ENCODE results near the gene EIF2B2.
"Not testable (repeated sequence)": the region's sequence is repeated elsewhere in the genome, so short reads cannot be mapped to it uniquely, and the experiment has no call there.

The EIF2B2 gene

DNA sequence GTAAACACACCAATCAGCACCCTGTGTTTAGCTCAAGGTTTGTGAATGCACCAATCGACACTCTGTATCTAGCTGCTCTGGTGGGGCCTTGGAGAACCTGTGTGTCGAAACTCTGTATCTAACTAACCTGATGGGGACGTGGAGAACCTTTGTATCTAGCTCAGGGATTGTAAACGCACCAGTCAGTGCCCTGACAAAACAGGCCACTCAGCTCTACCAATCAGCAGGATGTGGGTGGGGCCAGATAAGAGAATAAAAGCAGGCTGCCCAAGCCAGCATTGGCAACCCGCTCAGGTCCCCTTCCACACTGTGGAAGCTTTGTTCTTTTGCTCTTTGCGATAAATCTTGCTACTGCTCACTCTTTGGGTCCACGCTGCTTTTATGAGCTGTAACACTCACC, 6.9 kb upstream of the EIF2B2 start:
- DNase-seq: not testable (repeated sequence)

DNA sequence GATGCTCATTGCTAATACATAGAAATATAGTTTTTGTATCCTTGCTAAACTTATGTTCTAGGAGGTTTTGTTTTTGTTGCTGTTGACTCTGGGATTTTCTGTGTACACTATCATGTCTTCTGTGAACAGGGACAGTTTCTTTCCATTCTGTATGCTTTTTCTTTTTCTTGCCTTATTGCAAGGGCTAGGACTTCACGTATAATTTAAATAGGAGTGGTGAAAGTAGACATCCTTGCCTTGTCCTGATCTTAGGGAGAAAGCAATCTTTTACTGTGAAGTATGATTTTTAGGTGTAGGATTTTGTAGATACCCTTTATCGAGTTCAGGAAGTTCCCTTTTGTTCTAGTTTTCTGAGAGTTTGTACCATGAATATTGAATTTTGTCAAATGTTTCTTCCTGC, 1.5 kb upstream of the EIF2B2 start:
- DNase-seq: no peak

DNA sequence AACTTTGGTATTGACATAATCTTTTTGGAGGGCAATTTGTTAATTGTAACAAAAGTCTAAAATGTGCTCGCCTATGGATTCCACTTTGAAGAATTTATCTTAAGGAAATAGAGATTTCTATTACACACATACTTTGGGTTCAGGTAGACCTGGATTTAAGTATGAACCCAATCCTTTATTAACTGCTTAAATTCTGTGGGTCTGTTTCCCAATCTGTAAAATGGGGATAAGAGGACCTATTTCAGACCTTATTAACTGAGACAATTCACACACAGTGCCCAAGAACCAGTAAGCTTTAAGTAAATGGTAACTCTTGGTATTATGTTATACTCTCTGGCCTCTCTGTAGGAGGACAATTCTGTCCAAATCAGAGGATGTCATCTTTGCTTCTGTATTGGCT, 822 bp upstream of the EIF2B2 start:
- no peak for DNase-seq

DNA sequence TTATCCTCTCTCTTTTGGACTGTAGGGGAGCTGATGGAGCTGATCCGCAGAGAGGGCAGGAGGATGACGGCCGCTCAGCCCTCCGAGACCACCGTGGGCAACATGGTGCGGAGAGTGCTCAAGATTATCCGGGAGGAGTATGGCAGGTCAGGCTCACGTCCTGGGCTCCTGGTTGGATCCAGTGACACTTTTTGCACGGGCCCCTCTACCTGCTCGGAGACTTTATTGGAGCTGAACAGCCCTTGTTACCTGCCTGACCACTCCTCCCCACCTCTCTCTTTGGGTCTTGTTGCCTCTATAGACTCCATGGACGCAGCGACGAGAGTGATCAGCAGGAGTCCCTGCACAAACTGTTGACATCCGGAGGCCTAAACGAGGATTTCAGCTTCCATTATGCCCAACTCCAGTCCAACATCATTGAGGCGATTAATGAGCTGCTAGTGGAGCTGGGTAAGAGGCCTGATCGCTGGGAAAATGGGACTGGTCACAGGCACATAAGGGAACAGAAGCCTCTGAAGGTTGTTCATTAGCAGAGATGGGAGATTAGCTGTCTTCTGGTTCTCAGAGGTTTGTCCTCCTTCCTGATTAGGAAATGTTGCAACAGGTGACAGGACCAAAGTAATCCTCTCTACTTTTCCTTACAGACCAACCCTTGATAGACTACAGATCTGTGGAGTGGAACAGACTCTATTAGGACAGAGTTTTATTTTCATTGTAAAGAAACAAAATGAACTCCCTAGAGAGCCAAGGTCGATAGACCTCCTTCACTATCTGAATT, 718 bp downstream of the EIF2B2 start:
- DNase-seq: no peak

DNA sequence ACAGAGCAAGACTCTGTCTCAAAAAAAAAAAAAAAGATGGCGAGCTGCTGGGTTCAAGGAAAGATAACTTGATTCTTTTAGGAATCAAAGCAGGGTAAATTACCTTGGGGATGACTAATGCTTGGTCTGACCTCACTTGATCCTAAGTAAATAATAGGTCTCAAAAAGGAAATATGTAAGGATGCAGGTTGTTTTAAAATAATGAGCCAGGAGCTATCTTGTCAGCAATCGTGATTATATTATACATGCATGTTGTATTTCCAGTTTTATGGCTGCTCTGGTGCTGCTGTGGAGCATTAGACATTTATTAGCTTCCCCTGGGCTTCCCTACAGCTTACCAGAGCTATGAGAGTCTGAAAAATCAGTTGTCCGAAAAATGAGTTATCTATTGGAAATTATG, 2.6 kb downstream of the EIF2B2 start:
- DNase-seq: no peak

DNA sequence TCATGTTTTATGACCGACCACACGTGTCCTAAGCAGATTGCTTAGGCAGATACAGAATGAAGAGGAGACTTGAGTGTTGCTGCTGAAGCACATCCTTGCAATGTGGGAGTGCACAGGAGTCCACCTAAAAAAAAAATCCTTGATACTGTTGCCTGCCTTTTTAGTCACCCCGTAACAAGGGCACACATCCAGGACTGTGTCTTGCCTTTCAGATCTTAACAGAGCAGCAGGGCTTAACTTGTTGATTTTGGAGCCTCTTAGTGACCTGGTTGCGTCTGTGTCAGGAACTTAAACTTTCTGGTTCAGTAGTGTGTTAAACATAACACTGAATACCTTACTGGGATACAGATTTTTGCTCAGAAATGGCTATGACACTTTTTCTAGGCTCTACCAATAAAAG, 6.5 kb downstream of the EIF2B2 start:
- DNase-seq: no peak

DNA sequence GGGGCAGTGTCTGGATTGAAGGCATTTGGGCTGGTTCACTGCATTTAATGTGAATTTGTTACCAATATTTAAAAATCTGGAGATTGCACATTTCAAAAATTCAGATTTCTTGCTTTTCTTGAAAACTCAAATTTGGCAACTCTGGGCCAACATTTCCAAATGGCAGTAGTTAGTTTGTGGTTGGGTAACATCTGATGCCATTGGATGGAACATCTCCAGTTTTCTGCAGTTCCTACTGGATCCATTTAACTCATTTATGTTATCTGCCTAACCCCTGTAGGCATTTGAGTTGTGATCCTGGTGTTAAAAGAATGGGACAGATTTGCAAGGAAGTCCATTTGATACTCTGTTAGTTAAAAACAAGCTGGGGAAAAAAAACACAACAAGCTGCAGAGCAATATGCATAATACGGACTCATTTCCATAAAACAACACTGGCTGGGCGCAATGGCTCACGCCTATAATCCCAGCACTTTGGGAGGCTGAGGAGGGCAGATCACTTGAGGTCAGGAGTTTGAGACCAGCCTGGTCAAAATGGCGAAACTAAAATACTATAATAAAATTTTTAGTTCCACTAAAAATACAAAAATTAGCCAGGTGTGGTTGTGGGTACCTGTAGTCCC, 7.9 kb downstream of the EIF2B2 start:
- no peak for DNase-seq

DNA sequence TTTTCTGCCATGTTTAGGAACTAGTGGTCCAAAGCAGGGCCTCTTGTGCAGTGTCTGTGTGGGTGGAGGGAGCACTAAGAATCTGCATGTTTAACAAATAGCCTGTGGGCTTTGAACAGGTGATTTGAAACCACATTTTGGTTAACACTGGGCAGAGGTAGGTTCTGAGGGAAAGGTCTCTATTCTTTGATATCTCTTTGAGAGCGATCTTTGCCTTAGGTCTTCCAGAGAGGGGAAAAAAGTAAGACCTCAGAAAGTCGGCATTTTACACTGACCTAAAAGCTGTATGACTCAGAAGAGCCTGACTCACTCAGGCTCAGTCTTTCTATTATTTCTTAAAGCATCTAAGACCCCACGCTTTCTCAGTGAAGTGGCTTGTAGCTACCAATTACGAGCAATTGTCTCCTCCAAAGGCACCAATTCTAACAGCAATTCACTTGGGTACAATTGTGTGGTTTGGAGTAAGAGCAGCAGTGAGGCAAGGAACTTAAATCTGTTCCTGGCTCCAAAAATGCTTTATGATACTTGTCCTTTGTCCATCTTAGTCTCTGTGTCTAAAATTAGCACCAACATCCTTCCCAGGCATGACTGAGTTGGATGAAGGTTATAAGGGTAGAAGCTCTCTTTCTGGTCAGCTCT, 8.8 kb downstream of the EIF2B2 start:
- DNase-seq: peak; percentile 25

DNA sequence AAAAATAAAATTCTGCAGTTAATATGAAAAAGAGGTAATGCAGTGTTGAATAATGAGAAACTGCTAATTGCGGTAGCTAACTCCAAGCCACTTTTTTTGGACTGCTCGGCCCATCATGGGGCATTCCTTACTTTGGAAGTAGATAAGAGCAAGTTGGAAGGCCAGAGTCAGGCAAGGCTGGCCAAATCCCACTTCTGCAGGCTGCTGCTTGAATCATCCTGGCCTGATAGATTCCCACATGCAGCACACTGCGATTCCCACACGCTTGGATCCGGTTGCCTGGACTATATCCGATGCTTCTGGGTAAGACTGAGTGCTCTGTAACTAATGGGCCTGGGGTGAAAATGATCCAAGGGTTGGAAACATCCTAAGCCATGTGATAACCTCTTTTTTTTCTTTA, 10.6 kb downstream of the EIF2B2 start:
- DNase-seq: no peak

DNA sequence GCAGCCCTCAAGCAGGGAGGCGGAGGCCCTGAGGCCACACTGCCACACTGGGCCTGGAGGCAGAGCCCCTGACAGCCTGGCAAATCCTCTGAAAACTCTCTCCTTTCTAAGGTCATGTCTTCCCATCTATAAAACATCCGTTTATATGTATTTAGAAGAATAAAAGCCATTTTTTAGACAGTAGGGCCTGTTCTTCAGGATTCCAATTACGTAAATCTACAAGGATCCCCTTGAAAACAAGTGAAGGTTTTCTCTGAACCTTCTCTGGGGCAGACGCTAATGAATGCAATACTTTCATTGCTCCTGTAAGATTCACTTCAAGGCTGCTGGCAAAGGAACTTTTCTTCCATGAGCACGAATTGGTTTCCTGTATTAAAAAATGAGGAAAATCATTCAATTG, 12.8 kb downstream of the EIF2B2 start:
- no peak for DNase-seq

DNA sequence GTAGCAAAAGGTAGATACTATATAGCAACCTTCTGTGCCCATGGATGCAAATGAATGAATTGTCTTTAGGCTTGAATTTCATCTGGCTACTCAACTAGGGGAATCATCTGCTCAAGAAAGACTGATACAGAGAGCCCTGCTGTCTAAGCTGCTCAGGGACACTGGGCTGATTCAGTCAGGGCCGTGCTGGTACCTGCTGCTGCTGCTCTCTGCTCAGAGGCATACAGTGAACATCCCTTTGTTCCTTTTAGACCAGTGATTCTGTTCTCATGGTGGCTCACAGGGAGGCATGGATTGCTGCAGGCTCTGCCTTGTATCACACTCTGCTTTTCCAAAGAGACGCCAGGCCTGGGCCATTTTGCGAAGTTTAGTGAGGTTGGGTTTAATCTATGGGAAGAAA, 14.1 kb downstream of the EIF2B2 start:
- DNase-seq: no peak

DNA sequence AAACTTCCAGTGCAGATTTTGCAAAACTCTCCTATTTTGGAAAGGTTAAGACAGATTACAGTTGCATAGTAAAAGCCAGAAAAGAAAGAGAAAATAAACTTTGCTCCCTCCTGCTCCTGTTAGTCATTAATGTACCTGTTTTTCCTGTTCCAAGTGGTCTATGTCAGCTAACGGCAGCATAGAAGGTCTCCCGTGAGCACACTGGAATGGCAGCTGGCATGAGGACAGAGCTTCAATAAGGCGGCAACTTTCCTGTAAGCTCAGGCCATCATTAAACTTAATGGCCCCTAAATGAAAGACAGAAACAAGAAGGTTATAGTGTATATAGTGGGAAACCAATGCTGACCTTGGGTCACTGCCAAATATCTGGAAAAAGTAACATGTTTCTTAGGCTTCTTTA, 16.0 kb downstream of the EIF2B2 start:
- no peak for DNase-seq

DNA sequence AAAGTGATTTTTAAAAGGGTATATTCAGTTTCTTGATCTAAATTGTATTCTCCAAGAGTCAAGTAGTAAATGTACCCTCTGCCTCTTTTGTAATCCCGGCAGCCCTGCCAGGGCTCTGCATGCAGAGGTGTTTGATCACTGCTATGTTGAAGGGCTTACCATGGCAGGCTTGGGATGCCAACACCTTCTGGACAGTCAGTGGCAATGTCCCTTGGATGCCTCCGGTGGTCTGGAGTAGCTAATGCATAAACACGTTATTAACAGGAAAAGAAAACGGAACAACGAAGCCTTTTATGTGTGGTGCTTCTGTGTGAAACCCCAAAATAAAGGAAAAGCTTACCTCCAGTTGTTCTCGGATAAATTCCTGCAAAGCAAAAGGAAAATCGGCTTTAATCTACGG, 19.9 kb downstream of the EIF2B2 start:
- no peak for DNase-seq

DNA sequence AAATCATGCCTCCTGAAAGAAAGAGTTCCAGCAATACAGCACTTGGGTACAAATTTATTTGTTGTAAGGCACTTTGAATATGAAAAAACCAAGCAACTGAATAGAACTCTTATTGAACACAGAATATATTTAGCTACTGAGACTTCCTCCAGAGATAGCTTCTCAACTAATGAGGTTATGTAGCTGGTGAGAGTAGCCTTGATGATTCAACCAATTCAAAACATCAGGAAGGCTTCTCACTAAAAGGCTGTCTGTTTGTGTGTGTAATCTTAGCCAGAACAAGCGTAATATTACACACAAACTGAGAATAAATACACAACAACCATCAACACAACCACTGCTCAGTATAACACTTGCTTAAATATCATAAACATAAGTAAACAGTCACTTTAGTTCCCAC, 20.4 kb downstream of the EIF2B2 start:
- no peak for DNase-seq

DNA sequence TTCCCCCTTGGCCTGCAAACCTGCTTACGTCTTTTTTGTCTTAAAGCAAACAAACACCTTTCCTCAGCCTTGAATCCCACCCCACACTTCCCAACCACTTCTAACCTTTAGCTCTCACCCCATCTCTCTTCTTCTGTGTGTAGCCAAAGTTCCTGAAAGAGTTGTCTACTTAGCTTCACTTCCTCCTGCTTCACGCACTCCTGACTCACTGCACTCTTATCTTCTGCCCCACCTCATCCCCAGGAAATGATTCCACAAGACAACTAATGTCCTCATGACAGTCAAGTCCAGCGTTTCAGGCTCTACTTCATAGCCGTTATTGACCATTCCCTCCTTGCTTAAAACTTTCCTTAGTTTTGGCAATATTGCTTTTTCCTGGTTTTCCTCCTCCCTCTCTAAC, 22.4 kb downstream of the EIF2B2 start:
- DNase-seq: no peak

DNA sequence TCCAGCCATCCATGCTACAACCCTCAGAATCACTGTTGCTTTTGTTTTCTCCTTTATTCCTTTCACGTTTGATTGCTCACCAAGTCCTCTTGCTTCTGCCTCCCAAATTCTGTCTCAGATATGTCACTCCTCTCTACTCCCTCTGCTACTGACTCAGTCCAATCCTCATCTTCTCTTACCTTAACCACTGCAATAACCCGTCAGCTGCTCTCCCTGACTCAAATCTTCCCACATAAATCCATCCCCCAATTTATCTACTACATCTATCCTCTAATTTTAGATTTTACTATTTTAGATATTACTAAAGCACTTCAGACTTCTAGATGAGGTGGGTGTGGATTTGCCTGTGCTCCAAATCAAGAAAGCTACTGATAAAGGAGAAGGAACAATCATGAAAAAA, 23.2 kb downstream of the EIF2B2 start:
- no peak for DNase-seq

DNA sequence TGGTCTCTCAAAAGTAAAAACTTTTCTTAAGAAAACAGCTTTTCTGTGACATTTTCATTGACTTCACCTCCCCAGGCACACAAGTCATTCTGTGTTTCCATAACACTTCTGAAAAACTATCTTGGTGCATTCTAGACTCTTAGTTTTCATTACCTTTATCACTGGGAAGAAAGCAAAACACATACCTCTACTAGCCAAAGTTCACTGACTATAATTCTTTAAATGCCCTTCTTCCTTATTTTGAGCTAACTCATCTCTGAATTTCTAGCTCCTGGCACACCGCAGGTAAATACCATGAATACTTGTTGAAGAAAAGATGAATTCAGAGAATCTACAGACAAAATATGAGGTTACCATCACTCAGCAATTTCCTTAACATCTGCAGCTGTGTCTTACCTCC, 27.4 kb downstream of the EIF2B2 start:
- no peak for DNase-seq

DNA sequence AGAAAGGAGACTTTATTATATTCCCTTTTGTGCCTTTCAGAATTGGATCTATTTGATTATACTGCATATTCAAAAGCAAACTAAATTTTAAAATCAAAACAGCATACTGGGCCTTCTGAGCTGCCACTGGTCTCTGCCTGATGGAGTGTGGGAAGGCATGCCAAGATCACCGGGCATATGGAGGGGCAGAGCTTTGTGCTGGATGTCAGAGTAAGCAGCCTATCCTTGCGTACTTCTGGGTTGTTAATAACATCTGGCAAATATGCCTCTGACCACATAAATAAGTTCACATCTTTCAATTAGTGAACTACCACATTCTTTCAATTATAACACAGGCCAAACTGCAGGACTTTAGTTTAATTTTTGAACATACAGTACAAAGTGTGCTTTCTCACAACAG, 30.2 kb downstream of the EIF2B2 start:
- no peak for DNase-seq

DNA sequence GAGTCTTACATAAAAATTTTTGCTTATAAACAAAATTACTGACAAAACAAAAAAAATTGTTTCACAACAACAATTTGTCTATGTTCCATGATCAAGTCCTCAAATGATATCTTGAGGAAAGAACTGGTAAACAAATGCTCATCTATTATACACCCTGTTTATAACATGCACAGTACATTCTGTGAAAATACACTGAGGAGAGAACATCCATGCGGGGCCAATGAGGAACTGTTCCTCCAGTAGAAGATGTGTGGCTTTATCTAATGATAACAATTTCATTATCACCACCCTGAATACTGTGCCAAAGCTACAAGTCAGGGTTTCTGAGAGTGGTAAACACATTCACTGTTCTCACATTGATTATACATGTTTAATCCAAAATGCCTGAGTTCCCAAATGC, 37.8 kb downstream of the EIF2B2 start:
- no peak for DNase-seq

DNA sequence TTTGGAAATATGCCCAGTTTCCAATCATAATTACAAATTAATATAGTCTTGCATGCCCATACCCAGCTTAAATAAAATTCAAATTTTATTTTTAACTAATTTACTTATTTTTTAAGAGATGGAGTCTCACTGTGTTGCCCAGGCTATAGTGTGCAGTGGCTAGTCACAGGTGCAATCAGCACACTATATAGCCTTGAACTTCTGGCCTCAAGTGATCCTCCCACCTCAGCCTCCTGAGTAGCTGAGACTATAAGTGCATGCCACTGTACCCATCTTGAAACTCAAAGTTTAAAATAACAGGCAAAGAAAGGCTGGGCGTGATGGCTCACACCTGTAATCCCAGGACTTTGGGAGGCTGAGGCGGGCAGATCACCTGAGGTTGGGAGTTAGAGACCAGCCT, 38.2 kb downstream of the EIF2B2 start:
- no peak for DNase-seq

DNA sequence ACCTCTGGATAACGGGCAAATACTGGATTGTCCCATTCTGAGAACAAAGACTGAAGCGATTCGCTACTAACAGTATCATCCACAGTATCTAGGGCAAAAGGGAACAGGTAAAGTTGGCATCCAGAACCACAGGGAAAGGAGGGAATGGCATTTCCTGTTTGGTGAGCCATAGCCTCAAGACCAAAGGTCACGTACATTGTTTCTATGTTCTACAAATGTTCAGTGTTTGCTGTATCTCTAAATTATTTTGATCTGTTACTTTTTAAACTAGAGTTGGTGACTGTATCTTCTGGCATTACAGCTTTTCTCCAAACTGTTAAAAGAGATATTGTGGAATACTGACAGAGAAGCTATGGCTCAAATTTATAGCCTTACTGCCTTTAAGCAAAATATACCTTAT, 38.9 kb downstream of the EIF2B2 start:
- DNase-seq: no peak

DNA sequence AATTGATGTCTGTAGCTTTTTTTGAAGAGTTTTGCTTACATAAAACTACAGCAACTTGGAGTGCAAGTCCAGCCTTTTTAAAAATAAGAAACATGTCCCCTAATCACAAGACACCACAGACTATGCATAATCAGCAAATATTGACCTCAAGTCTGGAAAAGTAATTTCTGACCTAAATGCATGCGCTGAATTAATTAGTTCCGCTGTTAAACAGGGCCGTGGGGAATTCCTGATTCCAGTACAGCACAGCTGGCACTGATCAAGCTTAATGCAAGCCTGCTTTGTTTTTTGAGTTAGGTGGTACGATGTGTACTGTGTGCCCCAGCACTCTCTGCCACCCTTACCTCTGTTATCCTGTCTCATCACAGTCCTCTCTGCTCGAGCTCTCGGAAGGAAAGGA, 39.3 kb downstream of the EIF2B2 start:
- DNase-seq: no peak

DNA sequence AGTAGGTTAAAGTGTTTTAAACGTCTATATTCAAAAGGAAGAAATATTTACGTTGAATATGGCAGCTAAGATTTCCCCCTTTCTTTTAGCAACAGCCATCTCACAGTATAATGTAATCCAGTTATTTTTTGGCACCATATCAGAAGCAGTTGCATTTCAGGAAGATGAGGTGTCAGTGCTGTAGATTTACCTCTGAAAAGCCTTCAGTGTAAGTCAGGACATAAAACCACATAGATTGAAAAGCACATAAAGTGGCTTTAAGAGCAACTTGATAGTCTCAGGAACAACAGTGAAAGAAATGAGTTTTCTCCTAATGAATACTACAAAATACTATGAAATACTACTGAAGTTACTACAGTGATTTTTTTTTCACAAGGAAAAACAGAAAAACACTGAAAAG, 41.6 kb downstream of the EIF2B2 start:
- DNase-seq: no peak

DNA sequence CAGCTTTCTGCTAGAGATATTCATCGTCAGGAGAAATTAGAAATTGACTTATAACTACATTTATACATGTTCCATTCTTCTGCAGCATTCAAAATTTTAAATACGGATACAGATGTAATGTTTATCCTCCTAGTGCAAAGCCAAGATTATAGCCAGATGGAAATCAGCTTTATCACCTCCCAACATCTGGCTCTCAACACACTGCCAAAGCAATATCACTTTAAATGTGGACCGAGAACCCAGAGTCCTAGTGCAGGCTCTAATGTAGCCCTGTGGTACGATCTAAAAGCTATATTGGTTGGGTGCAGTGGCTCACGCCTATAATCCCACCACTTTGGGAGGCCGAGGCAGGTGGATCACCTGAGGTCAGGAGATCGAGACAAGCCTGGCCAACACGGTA, 42.0 kb downstream of the EIF2B2 start:
- DNase-seq: no peak

DNA sequence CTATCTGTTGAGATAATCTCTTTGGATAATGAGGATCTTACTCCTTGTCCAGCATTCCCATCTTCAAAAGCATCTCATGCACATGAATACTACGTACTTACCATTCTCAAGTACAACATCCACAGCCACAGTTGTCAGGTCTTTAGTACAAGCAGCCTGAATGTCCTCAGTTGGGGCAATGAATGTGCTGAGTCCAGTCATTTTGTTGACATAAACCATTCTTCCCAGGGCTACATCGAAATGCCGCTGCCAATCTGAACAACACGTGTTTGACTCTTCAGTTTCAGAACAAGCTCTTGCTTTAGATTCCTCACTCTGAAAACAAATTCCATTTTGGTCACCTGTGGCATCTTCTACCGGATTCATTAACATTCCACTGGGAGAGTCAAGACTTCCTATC, 43.6 kb downstream of the EIF2B2 start:
- no peak for DNase-seq
